GM23248 (cell line): ENCODE measurements around the gene PPP1R15B.

ENCODE experiments used
- EZH2 ChIP-seq: fragments of 200-600 bp; sonication (generic); IDR thresholded peaks from 2 replicates; pipeline ENCODE4 v1.6.1; 2018; ENCODE audit warnings: antibody characterized with exemption, mild to moderate bottlenecking; ENCODE audit not compliant: insufficient read depth, poor library complexity, severe bottlenecking
- EZH2phosphoT487 ChIP-seq: fragments of 200-600 bp; sonication (generic); IDR thresholded peaks from 2 replicates; pipeline ENCODE4 v1.6.1; 2018; ENCODE audit warnings: antibody characterized with exemption, moderate library complexity, mild to moderate bottlenecking, low read depth; ENCODE audit not compliant: insufficient read depth

- TF ChIP-seq EZH2phosphoT487 (no peak), EZH2 (no peak)
Observed at GRCh38 chr1:204410688-204411450, 748 bp downstream of the PPP1R15B start.
